ENCODE measurements around the gene ARMC12. TPM values are rescaled to one million over a fixed set of nuclear protein-coding genes. Genes with fewer than 3 reads are reported as not detected.

Gene ARMC12
- total and polyA plus RNA-seq, 2 experiments from 2014 or later = 0.90 to 0.94 TPM

DNA sequence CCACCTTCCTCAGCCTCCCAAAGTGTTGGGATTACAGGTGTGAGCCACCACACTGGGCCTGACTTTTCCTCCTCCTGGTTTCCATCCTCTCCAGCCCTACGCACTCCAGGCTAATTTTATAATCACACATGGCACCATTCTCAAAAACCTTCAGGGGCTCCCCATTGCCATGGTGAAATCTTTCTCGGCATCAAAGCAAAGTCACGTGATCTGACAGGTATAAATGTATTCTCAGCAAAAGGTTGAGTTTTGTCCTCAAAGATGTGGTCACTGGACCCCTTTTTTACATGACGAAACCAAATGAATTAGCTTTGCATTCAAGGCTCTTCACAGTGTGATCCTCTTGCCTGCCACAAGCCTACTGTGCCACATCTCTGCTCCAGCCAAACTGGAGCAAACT lies 15.5 kb downstream of the ARMC12 start:
- H3K27ac ChIP-seq (ENCODE audit: low read depth) = no peak overlapping the region
- H3K4me1 Mint-ChIP-seq = peaks cover 22% of the 10 kb centered on the region
- H3K4me2 ChIP-seq = no peak overlapping the region
- peaks cover 16% of the 10 kb centered on the region for H3K4me1 ChIP-seq (ENCODE audit: insufficient read depth)
- H4K20me1 ChIP-seq (replicated peaks; ENCODE audit: insufficient read depth) = no peaks in the 10 kb centered on the region
- TF ChIP-seq NANOG (IDR thresholded peaks at IDR 0.05; ENCODE audit: borderline replicate concordance) (no peak), EZH2phosphoT487 (IDR thresholded peaks at IDR 0.05; ENCODE audit: unreplicated experiment) (no peak), JUNB (IDR thresholded peaks at IDR 0.05; ENCODE audit: unreplicated experiment) (no peak), CREB1 (CRISPR knock-in tag; IDR thresholded peaks at IDR 0.05; ENCODE audit: low read depth) (no peak), STAT1 (IDR thresholded peaks at IDR 0.05; ENCODE audit: unreplicated experiment) (no peak), ZNF114 (CRISPR knock-in tag; IDR thresholded peaks at IDR 0.05) (no peak), ZNF331 (CRISPR knock-in tag; IDR thresholded peaks at IDR 0.05; ENCODE audit: low read depth) (no peak), POLR2AphosphoS5 (IDR thresholded peaks at IDR 0.05; ENCODE audit: low read depth) (no peak), EZH2 (IDR thresholded peaks at IDR 0.05; ENCODE audit: low read depth, unreplicated experiment) (no peak)
- TF ChIP-seq, protein P1, sequence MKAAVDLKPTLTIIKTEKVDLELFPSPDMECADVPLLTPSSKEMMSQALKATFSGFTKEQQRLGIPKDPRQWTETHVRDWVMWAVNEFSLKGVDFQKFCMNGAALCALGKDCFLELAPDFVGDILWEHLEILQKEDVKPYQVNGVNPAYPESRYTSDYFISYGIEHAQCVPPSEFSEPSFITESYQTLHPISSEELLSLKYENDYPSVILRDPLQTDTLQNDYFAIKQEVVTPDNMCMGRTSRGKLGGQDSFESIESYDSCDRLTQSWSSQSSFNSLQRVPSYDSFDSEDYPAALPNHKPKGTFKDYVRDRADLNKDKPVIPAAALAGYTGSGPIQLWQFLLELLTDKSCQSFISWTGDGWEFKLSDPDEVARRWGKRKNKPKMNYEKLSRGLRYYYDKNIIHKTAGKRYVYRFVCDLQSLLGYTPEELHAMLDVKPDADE (IDR thresholded peaks at IDR 0.05) = no peak
- TF ChIP-seq, protein P2, sequence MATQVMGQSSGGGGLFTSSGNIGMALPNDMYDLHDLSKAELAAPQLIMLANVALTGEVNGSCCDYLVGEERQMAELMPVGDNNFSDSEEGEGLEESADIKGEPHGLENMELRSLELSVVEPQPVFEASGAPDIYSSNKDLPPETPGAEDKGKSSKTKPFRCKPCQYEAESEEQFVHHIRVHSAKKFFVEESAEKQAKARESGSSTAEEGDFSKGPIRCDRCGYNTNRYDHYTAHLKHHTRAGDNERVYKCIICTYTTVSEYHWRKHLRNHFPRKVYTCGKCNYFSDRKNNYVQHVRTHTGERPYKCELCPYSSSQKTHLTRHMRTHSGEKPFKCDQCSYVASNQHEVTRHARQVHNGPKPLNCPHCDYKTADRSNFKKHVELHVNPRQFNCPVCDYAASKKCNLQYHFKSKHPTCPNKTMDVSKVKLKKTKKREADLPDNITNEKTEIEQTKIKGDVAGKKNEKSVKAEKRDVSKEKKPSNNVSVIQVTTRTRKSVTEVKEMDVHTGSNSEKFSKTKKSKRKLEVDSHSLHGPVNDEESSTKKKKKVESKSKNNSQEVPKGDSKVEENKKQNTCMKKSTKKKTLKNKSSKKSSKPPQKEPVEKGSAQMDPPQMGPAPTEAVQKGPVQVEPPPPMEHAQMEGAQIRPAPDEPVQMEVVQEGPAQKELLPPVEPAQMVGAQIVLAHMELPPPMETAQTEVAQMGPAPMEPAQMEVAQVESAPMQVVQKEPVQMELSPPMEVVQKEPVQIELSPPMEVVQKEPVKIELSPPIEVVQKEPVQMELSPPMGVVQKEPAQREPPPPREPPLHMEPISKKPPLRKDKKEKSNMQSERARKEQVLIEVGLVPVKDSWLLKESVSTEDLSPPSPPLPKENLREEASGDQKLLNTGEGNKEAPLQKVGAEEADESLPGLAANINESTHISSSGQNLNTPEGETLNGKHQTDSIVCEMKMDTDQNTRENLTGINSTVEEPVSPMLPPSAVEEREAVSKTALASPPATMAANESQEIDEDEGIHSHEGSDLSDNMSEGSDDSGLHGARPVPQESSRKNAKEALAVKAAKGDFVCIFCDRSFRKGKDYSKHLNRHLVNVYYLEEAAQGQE (IDR thresholded peaks at IDR 0.05; ENCODE audit: unreplicated experiment) = no peak
- TF ChIP-seq, protein P3, sequence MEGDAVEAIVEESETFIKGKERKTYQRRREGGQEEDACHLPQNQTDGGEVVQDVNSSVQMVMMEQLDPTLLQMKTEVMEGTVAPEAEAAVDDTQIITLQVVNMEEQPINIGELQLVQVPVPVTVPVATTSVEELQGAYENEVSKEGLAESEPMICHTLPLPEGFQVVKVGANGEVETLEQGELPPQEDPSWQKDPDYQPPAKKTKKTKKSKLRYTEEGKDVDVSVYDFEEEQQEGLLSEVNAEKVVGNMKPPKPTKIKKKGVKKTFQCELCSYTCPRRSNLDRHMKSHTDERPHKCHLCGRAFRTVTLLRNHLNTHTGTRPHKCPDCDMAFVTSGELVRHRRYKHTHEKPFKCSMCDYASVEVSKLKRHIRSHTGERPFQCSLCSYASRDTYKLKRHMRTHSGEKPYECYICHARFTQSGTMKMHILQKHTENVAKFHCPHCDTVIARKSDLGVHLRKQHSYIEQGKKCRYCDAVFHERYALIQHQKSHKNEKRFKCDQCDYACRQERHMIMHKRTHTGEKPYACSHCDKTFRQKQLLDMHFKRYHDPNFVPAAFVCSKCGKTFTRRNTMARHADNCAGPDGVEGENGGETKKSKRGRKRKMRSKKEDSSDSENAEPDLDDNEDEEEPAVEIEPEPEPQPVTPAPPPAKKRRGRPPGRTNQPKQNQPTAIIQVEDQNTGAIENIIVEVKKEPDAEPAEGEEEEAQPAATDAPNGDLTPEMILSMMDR (conservative IDR thresholded peaks at IDR 0.05; ENCODE audit: low read depth in 2 of 2) = no peak
- TF ChIP-seq, protein P4, sequence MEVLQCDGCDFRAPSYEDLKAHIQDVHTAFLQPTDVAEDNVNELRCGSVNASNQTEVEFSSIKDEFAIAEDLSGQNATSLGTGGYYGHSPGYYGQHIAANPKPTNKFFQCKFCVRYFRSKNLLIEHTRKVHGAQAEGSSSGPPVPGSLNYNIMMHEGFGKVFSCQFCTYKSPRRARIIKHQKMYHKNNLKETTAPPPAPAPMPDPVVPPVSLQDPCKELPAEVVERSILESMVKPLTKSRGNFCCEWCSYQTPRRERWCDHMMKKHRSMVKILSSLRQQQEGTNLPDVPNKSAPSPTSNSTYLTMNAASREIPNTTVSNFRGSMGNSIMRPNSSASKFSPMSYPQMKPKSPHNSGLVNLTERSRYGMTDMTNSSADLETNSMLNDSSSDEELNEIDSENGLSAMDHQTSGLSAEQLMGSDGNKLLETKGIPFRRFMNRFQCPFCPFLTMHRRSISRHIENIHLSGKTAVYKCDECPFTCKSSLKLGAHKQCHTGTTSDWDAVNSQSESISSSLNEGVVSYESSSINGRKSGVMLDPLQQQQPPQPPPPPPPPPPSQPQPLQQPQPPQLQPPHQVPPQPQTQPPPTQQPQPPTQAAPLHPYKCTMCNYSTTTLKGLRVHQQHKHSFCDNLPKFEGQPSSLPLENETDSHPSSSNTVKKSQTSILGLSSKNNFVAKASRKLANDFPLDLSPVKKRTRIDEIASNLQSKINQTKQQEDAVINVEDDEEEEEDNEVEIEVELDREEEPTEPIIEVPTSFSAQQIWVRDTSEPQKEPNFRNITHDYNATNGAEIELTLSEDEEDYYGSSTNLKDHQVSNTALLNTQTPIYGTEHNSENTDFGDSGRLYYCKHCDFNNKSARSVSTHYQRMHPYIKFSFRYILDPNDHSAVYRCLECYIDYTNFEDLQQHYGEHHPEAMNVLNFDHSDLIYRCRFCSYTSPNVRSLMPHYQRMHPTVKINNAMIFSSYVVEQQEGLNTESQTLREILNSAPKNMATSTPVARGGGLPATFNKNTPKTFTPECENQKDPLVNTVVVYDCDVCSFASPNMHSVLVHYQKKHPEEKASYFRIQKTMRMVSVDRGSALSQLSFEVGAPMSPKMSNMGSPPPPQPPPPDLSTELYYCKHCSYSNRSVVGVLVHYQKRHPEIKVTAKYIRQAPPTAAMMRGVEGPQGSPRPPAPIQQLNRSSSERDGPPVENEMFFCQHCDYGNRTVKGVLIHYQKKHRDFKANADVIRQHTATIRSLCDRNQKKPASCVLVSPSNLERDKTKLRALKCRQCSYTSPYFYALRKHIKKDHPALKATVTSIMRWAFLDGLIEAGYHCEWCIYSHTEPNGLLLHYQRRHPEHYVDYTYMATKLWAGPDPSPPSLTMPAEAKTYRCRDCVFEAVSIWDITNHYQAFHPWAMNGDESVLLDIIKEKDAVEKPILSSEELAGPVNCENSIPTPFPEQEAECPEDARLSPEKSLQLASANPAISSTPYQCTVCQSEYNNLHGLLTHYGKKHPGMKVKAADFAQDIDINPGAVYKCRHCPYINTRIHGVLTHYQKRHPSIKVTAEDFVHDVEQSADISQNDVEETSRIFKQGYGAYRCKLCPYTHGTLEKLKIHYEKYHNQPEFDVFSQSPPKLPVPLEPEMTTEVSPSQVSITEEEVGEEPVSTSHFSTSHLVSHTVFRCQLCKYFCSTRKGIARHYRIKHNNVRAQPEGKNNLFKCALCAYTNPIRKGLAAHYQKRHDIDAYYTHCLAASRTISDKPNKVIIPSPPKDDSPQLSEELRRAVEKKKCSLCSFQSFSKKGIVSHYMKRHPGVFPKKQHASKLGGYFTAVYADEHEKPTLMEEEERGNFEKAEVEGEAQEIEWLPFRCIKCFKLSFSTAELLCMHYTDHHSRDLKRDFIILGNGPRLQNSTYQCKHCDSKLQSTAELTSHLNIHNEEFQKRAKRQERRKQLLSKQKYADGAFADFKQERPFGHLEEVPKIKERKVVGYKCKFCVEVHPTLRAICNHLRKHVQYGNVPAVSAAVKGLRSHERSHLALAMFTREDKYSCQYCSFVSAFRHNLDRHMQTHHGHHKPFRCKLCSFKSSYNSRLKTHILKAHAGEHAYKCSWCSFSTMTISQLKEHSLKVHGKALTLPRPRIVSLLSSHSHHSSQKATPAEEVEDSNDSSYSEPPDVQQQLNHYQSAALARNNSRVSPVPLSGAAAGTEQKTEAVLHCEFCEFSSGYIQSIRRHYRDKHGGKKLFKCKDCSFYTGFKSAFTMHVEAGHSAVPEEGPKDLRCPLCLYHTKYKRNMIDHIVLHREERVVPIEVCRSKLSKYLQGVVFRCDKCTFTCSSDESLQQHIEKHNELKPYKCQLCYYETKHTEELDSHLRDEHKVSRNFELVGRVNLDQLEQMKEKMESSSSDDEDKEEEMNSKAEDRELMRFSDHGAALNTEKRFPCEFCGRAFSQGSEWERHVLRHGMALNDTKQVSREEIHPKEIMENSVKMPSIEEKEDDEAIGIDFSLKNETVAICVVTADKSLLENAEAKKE (CRISPR knock-in tag; IDR thresholded peaks at IDR 0.05) = no peak
- H3K36me3 ChIP-seq (ENCODE audit: insufficient read depth) = no peaks in the 10 kb centered on the region
- no peaks in the 10 kb centered on the region; the same call in 1 of the 2 replicates for H3F3A ChIP-seq (replicated peaks; ENCODE audit: low read depth)
- no peak overlapping the region for H2AFZ ChIP-seq
- no peak overlapping the region for H3K4me3 Mint-ChIP-seq
- no peak overlapping the region for H3K27ac Mint-ChIP-seq
- DNase-seq (ENCODE audit: low spot score) (no peak), ATAC-seq (no peak)
- no peak overlapping the region for H3K4me3 ChIP-seq
- no peaks in the 10 kb centered on the region for H3K36me3 Mint-ChIP-seq (ENCODE audit: low read depth)
- peaks cover 14% of the 10 kb centered on the region for H3K27me3 Mint-ChIP-seq (ENCODE audit: insufficient read depth, low read depth, poor library complexity)
- no peaks in the 10 kb centered on the region for H3K9me2 ChIP-seq (ENCODE audit: insufficient read depth)
- peaks cover 3% of the 10 kb centered on the region; the same call in 2 of the 3 replicates for H3K9me3 Mint-ChIP-seq
- no peaks in the 10 kb centered on the region for H3K27me3 ChIP-seq (ENCODE audit: insufficient read depth)
- H3K79me2 ChIP-seq (replicated peaks; ENCODE audit: insufficient read depth) = no peaks in the 10 kb centered on the region
